ENCODE measurements around the gene DNASE1L3. TPM values are rescaled to one million over a fixed set of nuclear protein-coding genes. Genes with fewer than 3 reads are reported as not detected.
A peak's percentile ranks its signal among the peaks of the same experiment; 100 is the strongest.

DNASE1L3 gene
- total RNA-seq, 1 donor from 2014 or later: 125 TPM

- no peaks in the 10 kb centered on the region for H3K9me3 ChIP-seq
- no peak overlapping the region for H3K27ac ChIP-seq
- intact Hi-C loops (cut with DNase I): no loop called here
- DNase-seq (no peak), ATAC-seq (peak; percentile 13)
- H3K4me1 ChIP-seq: peaks cover 20% of the 10 kb centered on the region
- no peaks in the 10 kb centered on the region for H3K36me3 ChIP-seq
- no peaks in the 10 kb centered on the region for H3K27me3 ChIP-seq
- TF ChIP-seq CTCF (IDR thresholded peaks at IDR 0.05): no peak
- H3K4me3 ChIP-seq: no peak overlapping the region
These were observed 9.9 kb downstream of the DNASE1L3 start for GRCh38 chr3:58200846-58201355.

- Histone ChIP-seq H3K27me3 (no peaks in the 10 kb centered on the region), H3K4me3 (no peak overlapping the region), H3K4me1 (peaks cover 20% of the 10 kb centered on the region), H3K27ac (no peak overlapping the region), H3K9me3 (no peaks in the 10 kb centered on the region), H3K36me3 (no peaks in the 10 kb centered on the region)
- intact Hi-C loops (cut with DNase I): no loop called here
- ATAC-seq (no peak), DNase-seq (no peak)
- no peak for TF ChIP-seq CTCF (IDR thresholded peaks at IDR 0.05)
These were observed 10.6 kb downstream of the DNASE1L3 start for GRCh38 chr3:58200121-58200709.

- H3K27ac ChIP-seq: peak overlapping the region; percentile 65
- ATAC-seq (no peak), DNase-seq (no peak)
- no peak overlapping the region for H3K4me3 ChIP-seq
- H3K4me1 ChIP-seq: peaks cover 20% of the 10 kb centered on the region
- H3K36me3 ChIP-seq: no peaks in the 10 kb centered on the region
- intact Hi-C loops (cut with DNase I): no loop called here
- no peaks in the 10 kb centered on the region for H3K9me3 ChIP-seq
- TF ChIP-seq CTCF (IDR thresholded peaks at IDR 0.05): no peak
- H3K27me3 ChIP-seq: no peaks in the 10 kb centered on the region
These were observed 12.0 kb downstream of the DNASE1L3 start for GRCh38 chr3:58198804-58199203.

- Histone ChIP-seq H3K4me1 (peaks cover 20% of the 10 kb centered on the region), H3K27me3 (no peaks in the 10 kb centered on the region), H3K9me3 (no peaks in the 10 kb centered on the region), H3K27ac (peak overlapping the region; percentile 65), H3K4me3 (no peak overlapping the region), H3K36me3 (no peaks in the 10 kb centered on the region)
- no peak for TF ChIP-seq CTCF (IDR thresholded peaks at IDR 0.05)
- DNase-seq (no peak), ATAC-seq (no peak)
- intact Hi-C loops (cut with DNase I): no loop called here
These were observed 12.4 kb downstream of the DNASE1L3 start for GRCh38 chr3:58198362-58198761.

- intact Hi-C loops (cut with DNase I): no loop called here
- Histone ChIP-seq H3K9me3 (no peaks in the 10 kb centered on the region), H3K27me3 (no peaks in the 10 kb centered on the region), H3K4me3 (no peak overlapping the region), H3K36me3 (no peaks in the 10 kb centered on the region), H3K27ac (peak overlapping the region; percentile 65), H3K4me1 (peaks cover 20% of the 10 kb centered on the region)
- TF ChIP-seq CTCF (IDR thresholded peaks at IDR 0.05): no peak
- ATAC-seq: no peak
- no peak for DNase-seq
These were observed 13.2 kb downstream of the DNASE1L3 start for GRCh38 chr3:58197588-58197987.
